ENCODE data around the gene ARSA.

Gene ARSA

DNA sequence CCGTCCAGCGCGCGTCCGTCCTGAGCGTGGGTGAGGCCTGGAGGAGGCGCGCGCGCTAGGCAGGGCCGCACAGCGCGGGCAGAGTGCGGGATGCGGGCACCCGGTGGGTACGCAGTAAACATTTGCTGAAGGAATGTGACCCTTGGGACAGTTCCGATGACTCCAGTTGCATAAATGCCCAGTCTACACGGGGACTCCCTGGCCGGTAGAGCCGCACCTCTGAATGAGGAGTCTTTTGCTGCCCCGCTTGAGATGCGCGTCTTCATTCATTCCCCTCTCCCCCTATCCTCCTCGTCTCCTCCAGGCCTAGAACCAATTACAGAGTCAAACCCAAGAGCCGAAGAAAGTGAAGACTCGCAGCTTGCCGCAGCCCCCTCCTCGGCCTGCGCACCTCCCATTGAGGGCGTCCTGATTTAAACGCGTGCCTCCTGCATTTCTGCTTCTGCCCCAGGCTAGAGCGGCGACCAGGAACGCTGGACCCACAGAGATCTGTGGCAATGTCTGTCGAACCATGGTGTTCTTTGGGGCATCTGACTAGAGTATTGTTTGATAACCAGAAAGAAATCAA, 44.6 kb downstream of the ARSA start:
- Histone ChIP-seq H3K27ac (ENCODE audit: extremely low read depth, low read depth, low read length) (peak overlapping the region; percentile 99; the same call in 1 of the 2 replicates), H3K4me1 (ENCODE audit: control insufficient read depth, insufficient read depth, low read length) (peaks cover 3% of the 10 kb centered on the region; the same call in 1 of the 2 replicates), H3K4me3 (ENCODE audit: low read depth, low read length) (peak overlapping the region; percentile 59), H3K9me3 (ENCODE audit: control insufficient read depth, insufficient read depth, low read depth, low read length) (no peaks in the 10 kb centered on the region), H3K36me3 (ENCODE audit: control insufficient read depth in 2 of 2, insufficient read depth in 1 of 2, low read length in 2 of 2) (peaks cover 21 to 45% of the 10 kb centered on the region in 2 experiments)
- ChIA-PET POLR2A (interaction anchor here (0.6 to 3.2 kb wide), 9 partner anchors 9 to 87 kb away, joined by 3 to 22 read pairs (median 3); partner anchors contain the start of genes SCO2 and SYCE3), CTCF (interaction anchor here (0.9 to 1.6 kb wide), 2 partner anchors 12 to 21 kb away, joined by 3 to 7 read pairs; partner anchors contain the start of gene SYCE3)
- TF ChIP-seq ZNF366 (tag by site-specific recombination; conservative IDR thresholded peaks at IDR 0.05) (no peak), ZNF140 (tag by site-specific recombination; IDR thresholded peaks at IDR 0.05) (no peak), ZNF433 (tag by site-specific recombination; IDR thresholded peaks at IDR 0.05; ENCODE audit: low read depth) (no peak), MEIS1 (CRISPR knock-in tag; IDR thresholded peaks at IDR 0.05; ENCODE audit: borderline replicate concordance) (no peak), ZNF423 (tag by site-specific recombination; IDR thresholded peaks at IDR 0.05) (no peak), GLIS1 (tag by site-specific recombination; IDR thresholded peaks at IDR 0.05) (0 out of 2 replicates have a peak, but pooled peaks have one; percentile 13), ZNF843 (tag by site-specific recombination; IDR thresholded peaks at IDR 0.05) (no peak), ZNF664 (tag by site-specific recombination; IDR thresholded peaks at IDR 0.05) (no peak), SP7 (tag by site-specific recombination; IDR thresholded peaks at IDR 0.05) (0 out of 2 replicates have a peak, but pooled peaks have one; percentile 11), ZNF19 (tag by site-specific recombination; IDR thresholded peaks at IDR 0.05; ENCODE audit: low read depth) (no peak), ZNF677 (tag by site-specific recombination; IDR thresholded peaks at IDR 0.05) (no peak), WT1 (tag by site-specific recombination; IDR thresholded peaks at IDR 0.05) (no peak), ZBTB20 (tag by site-specific recombination; IDR thresholded peaks at IDR 0.05) (peak; percentile 31; the same call in 1 of the 2 replicates), YY2 (tag by site-specific recombination; IDR thresholded peaks at IDR 0.05) (no peak), ZEB2 (tag by site-specific recombination; IDR thresholded peaks at IDR 0.05) (0 out of 2 replicates have a peak, but pooled peaks have one; percentile 12), ZNF10 (tag by site-specific recombination; IDR thresholded peaks at IDR 0.05) (no peak), OSR2 (tag by site-specific recombination; IDR thresholded peaks at IDR 0.05) (peak; percentile 26; the same call in 1 of the 2 replicates), EGR2 (tag by site-specific recombination; IDR thresholded peaks at IDR 0.05; ENCODE audit: low read depth) (peak; percentile 68; the same call in 1 of the 2 replicates), RBAK (tag by site-specific recombination; IDR thresholded peaks at IDR 0.05) (no peak), ZFP37 (tag by site-specific recombination; IDR thresholded peaks at IDR 0.05) (no peak), ZBTB1 (tag by site-specific recombination; IDR thresholded peaks at IDR 0.05) (0 out of 2 replicates have a peak, but pooled peaks have one; percentile 46), ZNF596 (tag by site-specific recombination; IDR thresholded peaks at IDR 0.05) (0 out of 2 replicates have a peak, but pooled peaks have one; percentile 30), KLF8 (tag by site-specific recombination; IDR thresholded peaks at IDR 0.05) (peak; percentile 59; the same call in 1 of the 2 replicates), ZIC2 (tag by site-specific recombination; IDR thresholded peaks at IDR 0.05) (peak; percentile 28; the same call in 1 of the 2 replicates), ZNF169 (tag by site-specific recombination; IDR thresholded peaks at IDR 0.05) (no peak), ZNF324 (tag by site-specific recombination; IDR thresholded peaks at IDR 0.05) (no peak), ZNF239 (tag by site-specific recombination; IDR thresholded peaks at IDR 0.05) (no peak), ZNF37A (tag by site-specific recombination; IDR thresholded peaks at IDR 0.05) (no peak), ZNF76 (tag by site-specific recombination; IDR thresholded peaks at IDR 0.05; ENCODE audit: borderline replicate concordance, low read depth) (0 out of 2 replicates have a peak, but pooled peaks have one; percentile 44), ZNF473 (tag by site-specific recombination; IDR thresholded peaks at IDR 0.05) (no peak)
- TF ChIP-seq, protein P1, sequence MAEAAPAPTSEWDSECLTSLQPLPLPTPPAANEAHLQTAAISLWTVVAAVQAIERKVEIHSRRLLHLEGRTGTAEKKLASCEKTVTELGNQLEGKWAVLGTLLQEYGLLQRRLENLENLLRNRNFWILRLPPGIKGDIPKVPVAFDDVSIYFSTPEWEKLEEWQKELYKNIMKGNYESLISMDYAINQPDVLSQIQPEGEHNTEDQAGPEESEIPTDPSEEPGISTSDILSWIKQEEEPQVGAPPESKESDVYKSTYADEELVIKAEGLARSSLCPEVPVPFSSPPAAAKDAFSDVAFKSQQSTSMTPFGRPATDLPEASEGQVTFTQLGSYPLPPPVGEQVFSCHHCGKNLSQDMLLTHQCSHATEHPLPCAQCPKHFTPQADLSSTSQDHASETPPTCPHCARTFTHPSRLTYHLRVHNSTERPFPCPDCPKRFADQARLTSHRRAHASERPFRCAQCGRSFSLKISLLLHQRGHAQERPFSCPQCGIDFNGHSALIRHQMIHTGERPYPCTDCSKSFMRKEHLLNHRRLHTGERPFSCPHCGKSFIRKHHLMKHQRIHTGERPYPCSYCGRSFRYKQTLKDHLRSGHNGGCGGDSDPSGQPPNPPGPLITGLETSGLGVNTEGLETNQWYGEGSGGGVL (tag by site-specific recombination; IDR thresholded peaks at IDR 0.05) = no peak
- TF ChIP-seq, protein P2, sequence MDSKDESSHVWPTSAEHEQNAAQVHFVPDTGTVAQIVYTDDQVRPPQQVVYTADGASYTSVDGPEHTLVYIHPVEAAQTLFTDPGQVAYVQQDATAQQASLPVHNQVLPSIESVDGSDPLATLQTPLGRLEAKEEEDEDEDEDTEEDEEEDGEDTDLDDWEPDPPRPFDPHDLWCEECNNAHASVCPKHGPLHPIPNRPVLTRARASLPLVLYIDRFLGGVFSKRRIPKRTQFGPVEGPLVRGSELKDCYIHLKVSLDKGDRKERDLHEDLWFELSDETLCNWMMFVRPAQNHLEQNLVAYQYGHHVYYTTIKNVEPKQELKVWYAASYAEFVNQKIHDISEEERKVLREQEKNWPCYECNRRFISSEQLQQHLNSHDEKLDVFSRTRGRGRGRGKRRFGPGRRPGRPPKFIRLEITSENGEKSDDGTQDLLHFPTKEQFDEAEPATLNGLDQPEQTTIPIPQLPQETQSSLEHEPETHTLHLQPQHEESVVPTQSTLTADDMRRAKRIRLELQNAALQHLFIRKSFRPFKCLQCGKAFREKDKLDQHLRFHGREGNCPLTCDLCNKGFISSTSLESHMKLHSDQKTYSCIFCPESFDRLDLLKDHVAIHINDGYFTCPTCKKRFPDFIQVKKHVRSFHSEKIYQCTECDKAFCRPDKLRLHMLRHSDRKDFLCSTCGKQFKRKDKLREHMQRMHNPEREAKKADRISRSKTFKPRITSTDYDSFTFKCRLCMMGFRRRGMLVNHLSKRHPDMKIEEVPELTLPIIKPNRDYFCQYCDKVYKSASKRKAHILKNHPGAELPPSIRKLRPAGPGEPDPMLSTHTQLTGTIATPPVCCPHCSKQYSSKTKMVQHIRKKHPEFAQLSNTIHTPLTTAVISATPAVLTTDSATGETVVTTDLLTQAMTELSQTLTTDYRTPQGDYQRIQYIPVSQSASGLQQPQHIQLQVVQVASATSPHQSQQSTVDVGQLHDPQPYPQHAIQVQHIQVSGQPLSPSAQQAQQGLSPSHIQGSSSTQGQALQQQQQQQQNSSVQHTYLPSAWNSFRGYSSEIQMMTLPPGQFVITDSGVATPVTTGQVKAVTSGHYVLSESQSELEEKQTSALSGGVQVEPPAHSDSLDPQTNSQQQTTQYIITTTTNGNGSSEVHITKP (tag by site-specific recombination; IDR thresholded peaks at IDR 0.05) = peak; percentile 27
- TF ChIP-seq, protein P3, sequence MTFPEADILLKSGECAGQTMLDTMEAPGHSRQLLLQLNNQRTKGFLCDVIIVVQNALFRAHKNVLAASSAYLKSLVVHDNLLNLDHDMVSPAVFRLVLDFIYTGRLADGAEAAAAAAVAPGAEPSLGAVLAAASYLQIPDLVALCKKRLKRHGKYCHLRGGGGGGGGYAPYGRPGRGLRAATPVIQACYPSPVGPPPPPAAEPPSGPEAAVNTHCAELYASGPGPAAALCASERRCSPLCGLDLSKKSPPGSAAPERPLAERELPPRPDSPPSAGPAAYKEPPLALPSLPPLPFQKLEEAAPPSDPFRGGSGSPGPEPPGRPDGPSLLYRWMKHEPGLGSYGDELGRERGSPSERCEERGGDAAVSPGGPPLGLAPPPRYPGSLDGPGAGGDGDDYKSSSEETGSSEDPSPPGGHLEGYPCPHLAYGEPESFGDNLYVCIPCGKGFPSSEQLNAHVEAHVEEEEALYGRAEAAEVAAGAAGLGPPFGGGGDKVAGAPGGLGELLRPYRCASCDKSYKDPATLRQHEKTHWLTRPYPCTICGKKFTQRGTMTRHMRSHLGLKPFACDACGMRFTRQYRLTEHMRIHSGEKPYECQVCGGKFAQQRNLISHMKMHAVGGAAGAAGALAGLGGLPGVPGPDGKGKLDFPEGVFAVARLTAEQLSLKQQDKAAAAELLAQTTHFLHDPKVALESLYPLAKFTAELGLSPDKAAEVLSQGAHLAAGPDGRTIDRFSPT (tag by site-specific recombination; IDR thresholded peaks at IDR 0.05) = peak; percentile 88
